ENCODE results near the gene KIAA1217. TPM values are rescaled to one million over a fixed set of nuclear protein-coding genes. Genes with fewer than 3 reads are reported as not detected.
A peak's percentile ranks its signal among the peaks of the same experiment; 100 is the strongest.

Gene KIAA1217
- total RNA-seq, 4 donors from 2014 or later = 10.1 to 15.9 (median 12.5) TPM

- intact Hi-C loops (cut with DNase I) = no loop called here
- Histone ChIP-seq H3K27me3 (no peaks in the 10 kb centered on the region), H3K4me1 (peaks cover 0 to 12% (median 0%) of the 10 kb centered on the region in 4 donors), H3K36me3 (peaks cover 0 to 9% (median under 1%) of the 10 kb centered on the region in 4 donors), H3K27ac (replicated peaks in 1 of 4) (no peak overlapping the region), H3K9me3 (no peaks in the 10 kb centered on the region), H3K4me3 (no peak overlapping the region)
- DNase-seq (ENCODE audit: extremely low spot score) = no peak
- TF ChIP-seq EP300 (IDR thresholded peaks at IDR 0.05) (no peak), CTCF (IDR thresholded peaks at IDR 0.05) (no peak), POLR2A (IDR thresholded peaks at IDR 0.05; ENCODE audit: low read depth) (no peak), POLR2AphosphoS5 (IDR thresholded peaks at IDR 0.05) (no peak)
- WGBS = 96% methylated on average over 4 of the region's 4 CpGs
Observed at GRCh38 chr10:24376731-24377130, 167.8 kb downstream of the KIAA1217 start.

- H3K27ac ChIP-seq (replicated peaks in 1 of 4) = no peak overlapping the region
- peaks cover 0 to 14% (median 1%) of the 10 kb centered on the region in 4 donors for H3K36me3 ChIP-seq
- TF ChIP-seq CTCF (IDR thresholded peaks at IDR 0.05) (no peak), POLR2A (IDR thresholded peaks at IDR 0.05; ENCODE audit: low read depth) (no peak), EP300 (IDR thresholded peaks at IDR 0.05) (no peak), POLR2AphosphoS5 (IDR thresholded peaks at IDR 0.05) (no peak)
- peaks cover 2 to 18% (median 8%) of the 10 kb centered on the region in 4 donors for H3K4me1 ChIP-seq
- no peak for DNase-seq (ENCODE audit: extremely low spot score)
- intact Hi-C loops (cut with DNase I) = no loop called here
- 94% methylated on average over 6 of the region's 6 CpGs for WGBS
- H3K4me3 ChIP-seq = no peak overlapping the region
- no peaks in the 10 kb centered on the region for H3K9me3 ChIP-seq
- H3K27me3 ChIP-seq = no peaks in the 10 kb centered on the region
Observed at GRCh38 chr10:24378126-24378920, 169.4 kb downstream of the KIAA1217 start.

- H3K27me3 ChIP-seq = no peaks in the 10 kb centered on the region
- H3K9me3 ChIP-seq = no peaks in the 10 kb centered on the region
- no peak overlapping the region for H3K27ac ChIP-seq (replicated peaks in 1 of 4)
- H3K36me3 ChIP-seq = peaks cover 0 to 25% (median 1%) of the 10 kb centered on the region in 4 donors
- H3K4me3 ChIP-seq = no peak overlapping the region
- TF ChIP-seq CTCF (IDR thresholded peaks at IDR 0.05) (no peak), POLR2A (IDR thresholded peaks at IDR 0.05; ENCODE audit: low read depth) (no peak)
- WGBS = 87% methylated on average over 8 of the region's 9 CpGs
- DNase-seq (ENCODE audit: extremely low spot score) = no peak
- intact Hi-C loops (cut with DNase I) = loop anchor here (10.0 kb wide), 1 partner anchor 133 kb away; no protein-coding TSS in a partner anchor
- H3K4me1 ChIP-seq = peaks cover 11 to 25% (median 17%) of the 10 kb centered on the region in 4 donors
Observed at GRCh38 chr10:24381235-24382010, 172.5 kb downstream of the KIAA1217 start.

GRCh38 chr10:24382045-24382444, 173.1 kb downstream of the KIAA1217 start:
- intact Hi-C loops (cut with DNase I) = loop anchor here (10.0 kb wide), 1 partner anchor 133 kb away; no protein-coding TSS in a partner anchor
- 77% methylated on average over 3 of the region's 3 CpGs for WGBS
- no peak overlapping the region for H3K4me3 ChIP-seq

GRCh38 chr10:24382596-24382978, 173.6 kb downstream of the KIAA1217 start:
- 75% methylated on average over 3 of the region's 3 CpGs for WGBS

More at GRCh38 chr10:24382045-24382444, 173.1 kb downstream of the KIAA1217 start:
- H3K4me1 ChIP-seq = peaks cover 11 to 25% (median 17%) of the 10 kb centered on the region in 4 donors
- no peak for TF ChIP-seq EP300 (IDR thresholded peaks at IDR 0.05)
- H3K27ac ChIP-seq (replicated peaks in 1 of 4) = no peak overlapping the region
- no peaks in the 10 kb centered on the region for H3K27me3 ChIP-seq
- no peak for DNase-seq (ENCODE audit: extremely low spot score)
- peaks cover 0 to 25% (median 1%) of the 10 kb centered on the region in 4 donors for H3K36me3 ChIP-seq
- no peaks in the 10 kb centered on the region for H3K9me3 ChIP-seq

More at GRCh38 chr10:24382596-24382978, 173.6 kb downstream of the KIAA1217 start:
- Histone ChIP-seq H3K4me1 (peaks cover 11 to 25% (median 17%) of the 10 kb centered on the region in 4 donors), H3K9me3 (no peaks in the 10 kb centered on the region), H3K36me3 (peaks cover 0 to 25% (median 1%) of the 10 kb centered on the region in 4 donors), H3K27me3 (no peaks in the 10 kb centered on the region), H3K27ac (replicated peaks in 1 of 4) (peak overlapping the region in 3 of 4 donors; percentile 38 to 61 (median 53)), H3K4me3 (no peak overlapping the region)
- DNase-seq (ENCODE audit: extremely low spot score) = no peak
- intact Hi-C loops (cut with DNase I) = loop anchor here (10.0 kb wide), 1 partner anchor 132 kb away; no protein-coding TSS in a partner anchor
- TF ChIP-seq POLR2A (IDR thresholded peaks at IDR 0.05; ENCODE audit: low read depth) (no peak), EP300 (IDR thresholded peaks at IDR 0.05) (no peak), CTCF (IDR thresholded peaks at IDR 0.05) (no peak), POLR2AphosphoS5 (IDR thresholded peaks at IDR 0.05) (no peak)

Measured in esophagus muscularis mucosa (tissue), 4 donors.